RWPE1 (cell line): ENCODE results near the gene GNL1.

Experiments used
- CTCF ChIA-PET: fragments of 350-600 bp; sonication (Branson Sonifier 250); formaldehyde crosslinking; extraction: SDS; loops from one replicate; lab custom pipeline; 2021; lab: Yijun Ruan, JAX
- POLR2A ChIA-PET: fragments of 400-600 bp; formaldehyde crosslinking; extraction: SDS; loops from one replicate; lab custom pipeline; 2020; ENCODE audit warnings: antibody characterized with exemption; ENCODE audit not compliant: low non-redundant PET; lab: Yijun Ruan, JAX
- DNase-seq: peaks from one replicate; pipeline ENCODE4 v3.0.0; 2012; ENCODE audit warnings: low spot score
- H3K27ac ChIP-seq: fragments of 450-650 bp; 2 replicates; pipeline ENCODE4 v1.5.1; 2017
- TF ChIP-seq, protein P1 (sequence below): fragments of 450-650 bp; conservative IDR thresholded peaks from 2 replicates; pipeline ENCODE4 v1.5.1; 2017; ENCODE audit warnings: low read depth, mild to moderate bottlenecking

GNL1 gene

DNA sequence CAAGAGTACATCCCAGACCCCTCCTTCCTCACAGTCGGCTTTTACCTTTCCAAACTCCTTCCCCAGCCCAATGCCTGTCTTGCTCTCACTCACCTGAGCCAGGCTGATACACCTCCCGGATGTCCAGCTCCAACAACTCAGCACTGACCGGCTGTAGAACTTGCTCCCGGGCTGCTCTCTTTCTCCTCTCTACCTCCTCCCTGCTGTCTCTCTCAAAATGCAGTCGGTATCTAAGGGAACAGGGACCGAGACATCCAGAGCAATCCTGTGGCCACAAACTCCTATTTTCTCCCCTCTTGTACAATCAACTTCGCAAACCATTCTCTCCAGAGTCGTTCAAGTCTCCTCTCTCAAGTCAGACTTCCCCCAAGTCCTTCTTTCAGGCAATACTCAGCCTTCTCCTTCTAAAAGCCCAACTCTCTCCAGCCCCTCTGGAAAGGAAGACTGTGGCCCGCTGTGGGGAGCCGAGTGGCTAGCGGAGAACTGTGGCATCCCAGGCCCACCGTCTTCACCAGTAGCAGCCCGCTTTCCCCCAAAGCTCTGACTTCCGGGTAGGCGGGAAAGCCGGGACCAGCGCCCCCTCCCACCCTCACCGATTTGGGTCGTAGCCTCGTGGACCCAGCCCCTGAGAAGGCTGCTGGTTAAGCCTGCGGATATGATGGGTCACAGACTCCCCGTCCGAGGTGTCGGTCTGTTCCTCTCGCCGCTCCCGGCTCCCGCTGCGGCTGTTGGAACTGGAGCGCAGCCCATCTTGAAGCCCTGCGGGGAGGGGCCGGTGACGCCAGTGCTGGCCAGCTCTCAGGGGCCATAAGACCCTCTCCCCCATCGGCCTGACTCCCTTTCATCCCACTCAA is 1.1 kb downstream of the GNL1 start:
- TF ChIP-seq, protein P1, sequence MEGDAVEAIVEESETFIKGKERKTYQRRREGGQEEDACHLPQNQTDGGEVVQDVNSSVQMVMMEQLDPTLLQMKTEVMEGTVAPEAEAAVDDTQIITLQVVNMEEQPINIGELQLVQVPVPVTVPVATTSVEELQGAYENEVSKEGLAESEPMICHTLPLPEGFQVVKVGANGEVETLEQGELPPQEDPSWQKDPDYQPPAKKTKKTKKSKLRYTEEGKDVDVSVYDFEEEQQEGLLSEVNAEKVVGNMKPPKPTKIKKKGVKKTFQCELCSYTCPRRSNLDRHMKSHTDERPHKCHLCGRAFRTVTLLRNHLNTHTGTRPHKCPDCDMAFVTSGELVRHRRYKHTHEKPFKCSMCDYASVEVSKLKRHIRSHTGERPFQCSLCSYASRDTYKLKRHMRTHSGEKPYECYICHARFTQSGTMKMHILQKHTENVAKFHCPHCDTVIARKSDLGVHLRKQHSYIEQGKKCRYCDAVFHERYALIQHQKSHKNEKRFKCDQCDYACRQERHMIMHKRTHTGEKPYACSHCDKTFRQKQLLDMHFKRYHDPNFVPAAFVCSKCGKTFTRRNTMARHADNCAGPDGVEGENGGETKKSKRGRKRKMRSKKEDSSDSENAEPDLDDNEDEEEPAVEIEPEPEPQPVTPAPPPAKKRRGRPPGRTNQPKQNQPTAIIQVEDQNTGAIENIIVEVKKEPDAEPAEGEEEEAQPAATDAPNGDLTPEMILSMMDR = no peak
- H3K27ac ChIP-seq = peak overlapping the region; percentile 95
- POLR2A ChIA-PET = no interaction called here
- peak; percentile 31 for DNase-seq
- CTCF ChIA-PET = interaction anchor here (0.6 to 3.6 kb wide), 3 partner anchors 10 to 102 kb away, joined by 3 to 24 read pairs (median 7); no protein-coding TSS in a partner anchor

DNA sequence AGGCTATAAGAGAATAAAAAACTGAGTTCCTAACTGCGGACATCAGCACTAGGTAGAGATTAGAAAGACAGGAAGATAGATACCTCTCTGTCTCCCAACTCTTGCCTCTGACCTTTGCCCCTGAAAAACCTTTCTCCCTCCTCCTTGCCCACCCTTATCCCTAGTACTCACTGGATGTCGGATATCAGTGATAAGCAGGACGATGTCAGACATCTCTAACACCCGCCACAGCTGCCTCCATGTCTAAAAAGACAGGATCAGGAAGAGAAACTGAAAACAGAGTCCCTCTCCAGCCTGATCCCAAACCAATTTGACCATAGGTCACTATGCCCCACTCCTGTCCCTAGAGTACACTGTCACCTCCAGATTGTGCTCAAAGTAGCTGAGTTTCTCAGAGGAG is 1.9 kb downstream of the GNL1 start:
- CTCF ChIA-PET = interaction anchor here (3.6 kb wide), 1 partner anchor 10 kb away, joined by 24 read pairs; no protein-coding TSS in a partner anchor

DNA sequence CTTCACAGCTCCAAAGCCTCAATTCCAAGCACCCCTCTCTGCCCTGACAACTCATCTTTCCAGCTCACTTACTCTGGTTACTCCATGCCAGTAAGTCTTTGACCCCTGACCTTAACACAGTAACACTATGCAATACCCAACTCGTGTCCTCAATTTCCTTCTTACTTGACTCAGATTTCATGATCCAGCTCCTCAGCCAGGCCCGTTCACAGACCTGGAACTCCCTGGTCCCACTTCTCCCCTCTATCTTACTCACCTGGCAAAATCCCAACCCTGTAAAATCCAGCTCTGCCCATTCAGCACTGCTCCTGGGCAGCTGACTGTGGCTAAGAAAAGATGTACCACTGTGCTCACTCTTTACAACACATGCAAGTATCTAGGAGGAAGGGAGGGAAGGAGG is 7.9 kb downstream of the GNL1 start:
- DNase-seq = no peak
- H3K27ac ChIP-seq = 0 out of 2 replicates have a peak overlapping the region, but pooled peaks have one; percentile 14
- POLR2A ChIA-PET = no interaction called here
- TF ChIP-seq, protein P1 = no peak
- CTCF ChIA-PET = interaction anchor here (0.6 kb wide), 1 partner anchor 42 kb away, joined by 3 read pairs; no protein-coding TSS in a partner anchor

More for the DNA sequence above, 1.9 kb downstream of the GNL1 start:
- no peak overlapping the region for H3K27ac ChIP-seq
- POLR2A ChIA-PET = no interaction called here
- DNase-seq = no peak
- TF ChIP-seq, protein P1 = no peak

DNA sequence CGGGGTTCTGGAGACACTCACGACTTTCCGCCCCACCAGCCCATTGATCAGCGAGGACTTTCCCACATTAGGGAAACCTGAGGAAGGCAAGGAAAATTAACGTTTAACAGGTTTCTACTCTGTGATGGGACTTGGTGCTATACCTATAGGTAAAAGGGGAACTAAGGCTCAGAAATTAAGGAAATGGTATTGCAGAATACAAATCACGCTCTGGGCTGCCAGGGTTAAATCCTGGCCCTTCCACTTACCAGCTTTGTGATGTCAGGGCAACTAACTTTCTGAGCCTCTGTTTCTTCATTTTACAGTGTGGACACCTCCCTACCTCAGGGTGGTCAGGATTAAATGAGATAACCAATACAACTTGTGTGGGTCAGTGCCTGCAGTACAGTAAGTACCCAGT is 8.8 kb downstream of the GNL1 start:
- no peak for DNase-seq
- POLR2A ChIA-PET = no interaction called here
- H3K27ac ChIP-seq = no peak overlapping the region; the same call in 1 of the 2 replicates
- CTCF ChIA-PET = no interaction called here
- TF ChIP-seq, protein P1 = no peak

DNA sequence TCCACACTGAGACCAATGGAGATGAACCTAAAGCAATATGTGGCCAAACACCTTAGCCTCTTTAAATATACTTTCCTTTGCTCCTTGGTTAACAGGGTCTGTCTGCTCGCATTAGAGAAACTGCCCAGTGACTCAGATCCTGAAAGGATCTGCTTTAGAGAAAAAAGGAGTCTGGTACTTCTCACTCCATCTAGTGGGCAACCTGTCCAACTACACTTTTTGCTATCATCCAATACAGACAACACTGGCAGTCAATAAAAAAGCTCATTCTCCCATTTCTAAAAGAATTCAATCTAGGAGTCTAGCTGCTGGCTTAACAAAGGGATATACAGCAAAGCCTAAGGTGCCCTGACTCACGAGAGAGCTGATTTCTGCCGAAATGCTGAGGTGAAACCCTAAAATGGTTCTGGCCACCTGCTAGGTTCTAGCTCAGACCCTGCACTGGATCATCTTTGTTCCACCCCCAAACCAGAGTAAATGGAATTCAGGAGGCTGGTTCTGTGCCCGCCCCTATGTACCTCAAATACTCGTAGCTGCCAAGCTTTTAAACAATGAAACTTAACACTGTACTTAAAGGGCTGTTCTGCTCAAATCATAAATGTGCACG is 11.5 kb downstream of the GNL1 start:
- TF ChIP-seq, protein P1 = peak; percentile 83
- peak; percentile 66 for DNase-seq
- CTCF ChIA-PET = interaction anchor here (0.5 to 3.2 kb wide), 22 partner anchors 9 to 535 kb away, joined by 3 to 39 read pairs (median 5); partner anchors contain the start of gene GNL1

DNA sequence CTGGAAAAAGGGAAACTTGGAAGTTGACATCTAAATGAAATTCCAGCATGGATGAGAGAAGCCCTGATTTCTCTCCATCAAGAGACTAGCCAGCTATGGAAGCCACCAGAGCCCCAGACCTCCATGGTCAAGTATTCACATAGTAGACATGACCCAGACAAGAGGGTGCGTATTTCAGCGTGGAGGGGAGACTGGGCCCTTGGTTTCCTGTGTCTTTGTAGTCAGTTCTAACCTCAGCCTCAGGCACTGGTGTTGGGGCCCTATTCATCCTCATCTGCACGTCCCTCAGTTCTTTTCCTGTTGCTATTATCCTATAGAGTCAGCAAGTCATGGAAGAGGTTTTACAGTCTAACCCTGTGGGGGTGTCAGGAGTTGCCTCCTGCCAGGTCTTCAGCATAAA is 12.5 kb downstream of the GNL1 start:
- ChIA-PET CTCF (interaction anchor here (0.6 to 3.2 kb wide), 11 partner anchors 8 to 415 kb away, joined by 3 to 39 read pairs (median 5); no protein-coding TSS in a partner anchor), POLR2A (no interaction called here)
- no peak for DNase-seq
- TF ChIP-seq, protein P1 = no peak
- no peak overlapping the region for H3K27ac ChIP-seq

More for the DNA sequence above, 11.5 kb downstream of the GNL1 start:
- no peak overlapping the region for H3K27ac ChIP-seq
- POLR2A ChIA-PET = no interaction called here
